HG03064 (cell line): ENCODE results near the gene SOX10.

Experiments
- ATAC-seq: cut with Tn5 transposase; IDR thresholded peaks from one replicate; pipeline ENCODE4 v1.9.1; 2021; ENCODE audit warnings: low read depth; ENCODE audit not compliant: unreplicated experiment

SOX10 gene

DNA sequence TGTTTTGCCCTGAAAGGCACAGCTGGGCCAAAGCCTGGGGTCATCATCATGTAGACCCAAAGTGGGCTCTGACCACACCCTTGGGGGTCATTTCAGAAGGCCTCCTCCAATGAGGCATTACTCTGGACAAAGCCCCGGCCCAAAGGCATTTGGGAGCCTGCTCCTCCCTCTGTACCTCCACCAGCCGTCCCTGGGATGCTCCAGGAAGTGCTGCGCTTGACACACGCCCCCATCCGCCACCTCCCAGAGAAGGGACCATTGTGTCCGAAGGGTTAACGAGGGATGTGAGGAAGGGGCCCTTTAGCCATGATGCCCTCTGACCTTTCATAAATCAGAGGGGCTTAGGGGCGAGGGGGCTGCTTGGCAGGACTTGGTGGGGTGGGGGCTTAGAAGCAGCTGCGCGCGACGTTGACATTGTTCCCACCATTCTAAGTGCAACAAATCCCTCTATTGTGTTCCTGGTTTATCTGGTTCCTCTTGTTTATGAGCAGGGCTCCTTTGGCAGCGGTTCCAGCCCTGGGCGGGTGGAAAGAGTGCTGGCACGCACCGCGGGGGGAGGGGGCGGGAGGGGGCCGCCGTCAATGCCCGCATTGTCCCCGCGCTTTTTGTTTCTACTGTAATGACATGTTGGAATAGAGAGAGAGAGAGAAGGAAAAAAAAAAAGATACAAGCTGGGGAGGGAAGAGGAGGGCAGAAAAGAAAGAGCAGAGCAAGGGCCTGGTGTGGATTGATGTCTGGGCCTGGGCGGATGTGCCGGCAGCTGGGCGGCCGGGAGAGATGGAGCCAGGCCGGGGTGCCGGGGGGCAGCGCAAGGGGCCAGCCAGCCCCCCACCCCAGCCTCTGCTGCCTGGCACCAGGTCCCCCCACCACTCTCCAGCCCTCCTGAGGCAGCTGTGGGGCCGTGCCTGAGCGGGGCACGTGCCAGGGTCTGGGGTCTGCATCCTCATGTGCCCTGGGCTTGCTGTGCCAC is 32.1 kb upstream of the SOX10 start:
- ATAC-seq = no peak

DNA sequence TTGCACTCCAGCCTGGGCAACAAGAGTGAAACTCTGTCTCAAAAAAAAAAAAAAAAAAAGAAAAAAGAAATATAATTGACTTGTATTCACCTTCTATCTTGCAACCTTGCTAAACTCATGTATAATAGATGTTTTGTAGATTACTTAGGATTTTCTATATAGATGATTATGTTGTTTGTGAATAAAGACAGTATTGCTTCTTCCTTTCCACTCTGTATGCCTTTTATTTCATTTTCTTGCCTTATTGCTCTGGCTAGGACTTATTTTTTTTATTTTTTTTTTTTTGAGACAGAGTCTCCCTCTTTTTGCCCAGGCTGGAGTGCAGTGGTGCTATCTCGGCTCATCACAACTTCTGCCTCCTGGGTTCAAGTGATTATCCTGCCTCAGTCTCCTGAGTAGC is 29.7 kb upstream of the SOX10 start:
- no peak for ATAC-seq

DNA sequence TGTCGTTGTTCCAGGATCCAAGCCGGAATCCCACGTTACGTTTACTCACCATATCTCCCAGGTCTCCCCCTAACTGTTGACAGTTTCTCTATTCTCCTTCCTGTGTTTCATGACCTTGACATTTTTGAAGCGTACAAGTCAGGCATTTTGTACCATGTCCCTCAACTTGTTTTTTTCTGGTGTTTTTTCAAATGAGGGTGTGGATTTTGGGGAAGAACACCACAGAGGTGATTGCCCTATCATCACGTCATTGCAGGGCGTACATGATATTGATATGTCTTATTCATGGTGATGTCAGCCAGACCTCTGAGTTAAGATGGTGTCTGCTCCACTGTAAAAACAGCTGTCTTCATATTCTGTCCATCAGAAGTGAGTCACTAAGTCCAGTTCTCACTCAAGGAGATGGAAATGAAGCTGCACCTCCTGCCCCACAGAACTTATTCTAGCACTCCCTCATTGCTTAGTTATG is 28.3 kb upstream of the SOX10 start:
- no peak for ATAC-seq

DNA sequence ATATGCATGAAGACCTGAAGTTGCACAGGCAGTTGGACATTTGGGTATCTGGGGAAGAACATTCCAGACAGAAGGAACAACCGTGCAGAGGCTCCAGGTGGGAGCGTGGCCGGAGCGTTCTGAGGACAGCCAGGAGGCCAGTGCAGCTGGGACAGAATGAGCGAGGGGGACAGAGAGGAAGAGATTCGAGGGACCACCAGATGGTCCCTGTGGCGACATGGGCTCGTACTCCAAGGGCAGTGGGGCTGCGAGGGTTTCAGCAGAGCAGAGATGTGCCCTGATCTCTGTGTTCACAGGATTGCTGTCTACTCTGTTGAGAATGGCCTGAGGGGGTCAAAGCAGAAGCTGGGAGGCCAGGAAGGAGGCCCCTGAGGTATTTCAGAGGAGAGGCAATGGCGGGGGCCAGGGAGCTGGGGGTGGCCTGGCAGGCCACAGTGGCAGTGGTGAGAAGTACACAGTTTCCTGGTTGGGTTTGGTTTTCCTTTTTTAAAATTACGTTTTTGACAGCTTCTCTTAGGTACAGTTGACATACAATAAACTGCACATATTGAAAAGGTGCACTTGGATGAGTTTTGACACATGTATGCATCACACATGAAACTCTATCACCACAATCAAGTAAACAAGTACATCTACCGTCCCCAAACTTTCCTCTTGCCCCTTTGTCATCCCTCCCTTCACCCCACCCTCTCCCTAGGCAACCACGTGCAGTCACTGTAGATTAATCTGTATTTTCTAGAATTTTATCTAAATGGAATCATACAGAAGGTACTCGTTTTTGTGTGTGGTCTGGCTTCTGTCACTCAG is 24.8 kb upstream of the SOX10 start:
- no peak for ATAC-seq

DNA sequence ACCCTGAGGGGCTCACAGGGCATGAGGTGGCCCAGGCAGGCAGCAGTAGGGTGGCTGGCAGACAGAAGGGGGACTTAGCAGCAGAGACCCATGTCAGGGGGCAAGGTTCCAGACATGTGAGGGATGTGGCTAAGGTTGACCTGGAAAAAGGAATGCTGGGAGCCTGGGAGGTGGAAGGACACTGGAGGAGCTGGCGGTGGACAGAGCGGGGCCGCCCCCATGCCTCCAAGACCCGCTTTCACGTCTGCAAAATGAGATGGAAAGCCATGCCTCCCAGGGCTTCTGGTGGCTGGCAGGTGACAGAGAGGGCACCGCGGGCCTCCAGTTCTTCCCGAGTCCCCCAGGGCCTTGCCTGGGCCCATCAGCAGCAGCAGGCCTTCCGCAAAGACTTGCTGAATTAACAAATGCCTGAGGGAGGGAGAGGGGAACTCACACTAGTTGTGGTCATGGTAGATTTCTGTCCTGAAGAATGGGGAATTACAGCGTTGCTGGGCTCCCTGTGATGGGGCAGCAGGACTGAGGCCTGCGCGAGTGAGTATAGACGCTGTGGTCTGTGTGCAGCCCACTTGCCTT is 23.1 kb upstream of the SOX10 start:
- no peak for ATAC-seq

DNA sequence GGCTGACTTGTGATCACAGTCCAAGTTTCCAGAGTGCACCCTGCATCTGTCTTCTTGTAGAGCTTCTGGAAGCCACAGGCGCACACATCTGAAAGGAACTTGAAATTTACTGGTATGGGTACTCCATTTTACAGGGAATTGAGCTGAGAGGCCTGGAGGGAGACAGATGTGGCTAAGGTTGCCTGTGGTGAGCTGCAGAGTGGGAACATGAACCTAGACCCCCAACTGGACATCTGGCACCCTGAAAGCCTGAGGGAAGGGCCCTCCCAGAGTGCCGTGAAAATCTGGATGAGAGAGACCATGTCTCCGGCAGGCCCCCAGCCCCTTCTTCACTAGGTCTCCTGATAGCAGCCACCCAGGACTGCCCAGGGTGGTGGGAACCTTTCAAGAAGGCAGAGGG is 22.6 kb upstream of the SOX10 start:
- no peak for ATAC-seq

DNA sequence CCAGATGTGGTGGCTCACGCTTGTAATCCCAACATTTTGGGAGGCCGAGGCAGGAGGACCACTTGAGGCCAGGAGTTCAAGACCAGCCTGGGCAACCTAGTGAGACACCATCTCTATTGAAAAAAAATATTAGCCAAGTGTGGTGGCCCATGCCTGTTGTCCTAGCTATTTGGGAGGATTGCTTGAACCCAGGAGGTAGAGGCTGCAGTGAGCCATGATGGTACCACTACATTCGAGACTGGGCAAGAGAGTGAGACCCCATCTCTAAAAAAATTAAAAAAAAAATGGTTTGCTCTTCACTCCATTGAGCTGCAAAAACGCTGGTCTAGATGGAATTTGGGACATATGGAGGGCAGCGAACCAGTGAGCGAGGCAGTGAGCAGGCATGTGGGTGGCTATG is 21.6 kb upstream of the SOX10 start:
- no peak for ATAC-seq

DNA sequence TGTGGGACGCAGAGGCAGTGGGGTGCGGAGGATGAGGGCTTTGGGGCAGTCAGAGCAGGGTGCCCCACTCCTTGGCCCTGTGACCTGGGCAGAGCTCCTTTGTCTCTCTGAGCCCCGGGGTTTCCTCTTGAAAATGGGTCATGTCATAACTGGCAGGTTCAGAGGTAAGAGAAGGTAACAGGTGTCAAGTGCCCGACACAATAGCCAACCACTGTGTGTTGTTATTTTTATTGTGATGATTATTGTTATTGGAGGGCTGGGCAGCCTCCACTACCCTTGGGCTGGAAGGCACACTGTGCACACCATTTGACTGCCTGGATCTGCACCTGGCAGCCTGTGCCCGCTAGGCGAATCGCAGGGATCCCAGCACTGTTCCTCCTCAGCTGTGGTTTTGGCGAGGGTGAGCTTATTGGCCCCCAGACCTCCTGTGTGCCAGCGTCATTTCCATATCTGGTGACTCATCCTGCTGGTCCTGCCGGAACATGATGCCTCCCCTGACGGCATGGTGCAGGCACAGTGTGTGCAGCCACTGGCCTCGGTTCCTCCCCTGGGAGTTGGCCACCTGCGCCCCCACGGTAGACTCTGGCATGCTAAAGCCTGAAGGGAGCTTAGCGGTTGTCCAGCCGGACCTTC is 15.4 kb upstream of the SOX10 start:
- no peak for ATAC-seq

DNA sequence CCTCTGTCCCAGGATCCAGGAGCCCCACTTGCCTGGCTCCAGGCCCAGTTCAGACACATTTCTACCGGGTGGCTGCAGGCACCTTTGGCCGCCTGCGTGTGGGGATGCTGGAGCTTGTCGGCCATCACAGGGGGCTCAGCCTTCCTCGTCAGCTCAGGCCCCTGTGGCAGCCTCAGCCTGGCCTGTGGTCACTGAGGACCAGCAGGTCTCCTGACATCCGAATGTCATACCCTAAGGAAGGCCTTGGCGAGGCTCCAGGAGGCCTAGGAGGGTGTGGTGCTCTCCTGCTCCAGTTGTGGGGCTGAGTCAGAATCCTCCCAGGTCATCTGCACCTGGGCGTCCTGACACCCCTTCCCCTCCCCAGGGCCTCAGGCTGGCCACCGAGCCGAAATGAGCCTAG is 14.9 kb upstream of the SOX10 start:
- no peak for ATAC-seq

DNA sequence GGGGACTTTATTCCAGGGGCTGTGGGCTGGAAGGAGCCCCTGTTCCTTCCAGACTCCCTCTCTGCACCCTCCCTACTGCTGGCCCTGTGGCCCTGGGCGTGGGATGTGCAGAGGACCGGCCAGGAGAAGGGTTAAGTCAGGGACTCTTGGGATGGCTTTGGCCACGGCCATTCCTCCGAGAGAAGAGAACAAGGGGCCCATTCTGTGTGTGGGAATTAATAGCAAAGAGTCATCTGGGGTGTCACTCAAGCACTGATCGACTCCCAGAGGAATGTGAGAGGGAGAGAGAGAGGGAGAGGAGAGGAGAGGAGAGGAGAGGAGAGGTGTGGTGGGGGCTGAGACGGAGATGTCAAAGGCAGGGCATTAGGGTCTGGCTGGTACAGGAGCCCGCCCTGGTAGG is 14.2 kb upstream of the SOX10 start:
- ATAC-seq = no peak

DNA sequence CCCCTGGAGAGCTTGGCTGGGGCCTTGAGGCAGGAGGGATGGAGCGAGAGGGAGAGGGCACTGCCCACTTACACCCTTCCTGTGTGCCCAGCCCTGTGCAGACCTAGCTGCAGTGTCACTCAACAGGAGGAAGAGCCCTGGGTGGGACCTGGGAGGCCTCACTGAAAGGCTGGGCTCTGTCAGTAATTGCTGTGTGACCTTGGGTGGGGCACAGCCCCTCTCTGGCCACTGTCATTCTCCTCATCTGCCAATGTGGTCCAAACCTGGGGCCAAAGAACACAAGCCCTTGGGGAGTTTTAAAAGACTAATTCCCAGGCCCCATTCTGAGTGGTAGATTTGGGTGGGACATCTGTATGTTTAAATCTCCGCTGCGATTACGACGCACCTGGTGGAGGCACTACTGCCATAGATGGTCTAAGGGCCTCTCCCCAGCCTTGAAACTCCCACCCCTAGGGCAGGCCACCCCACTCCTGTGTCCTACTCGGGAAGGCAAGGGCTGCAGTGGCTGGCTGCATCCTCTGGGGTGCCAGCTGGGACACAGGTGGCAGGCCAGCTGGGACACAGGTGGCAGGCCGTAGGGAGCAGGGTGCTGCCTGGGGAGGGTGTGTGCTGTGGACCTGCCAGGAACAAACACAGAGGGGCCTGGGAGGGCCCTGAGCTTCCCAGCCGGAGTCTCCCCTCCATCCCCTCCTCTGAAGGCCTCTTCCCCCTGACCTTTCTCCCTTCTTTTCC is 12.3 kb upstream of the SOX10 start:
- ATAC-seq = no peak

DNA sequence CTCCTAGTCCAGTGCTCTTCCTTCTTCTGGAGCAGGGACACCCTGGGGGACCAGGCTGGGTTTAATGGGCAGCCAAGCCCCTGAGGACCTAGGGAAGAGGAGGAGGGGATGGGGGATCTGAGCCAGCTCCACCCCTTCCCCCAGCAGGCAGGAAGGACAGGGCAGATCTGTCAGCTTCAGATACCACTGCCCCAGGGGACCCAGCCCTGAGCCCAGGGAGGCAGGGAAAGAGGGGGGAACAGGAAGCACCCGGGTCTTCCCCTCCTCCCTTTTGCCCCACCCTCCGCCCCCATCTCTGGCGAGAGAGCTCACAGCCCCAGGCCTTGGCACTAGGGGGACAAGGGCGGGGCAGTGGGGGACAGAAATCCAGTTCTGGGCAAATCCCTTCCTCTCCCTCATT is 11.7 kb upstream of the SOX10 start:
- no peak for ATAC-seq

DNA sequence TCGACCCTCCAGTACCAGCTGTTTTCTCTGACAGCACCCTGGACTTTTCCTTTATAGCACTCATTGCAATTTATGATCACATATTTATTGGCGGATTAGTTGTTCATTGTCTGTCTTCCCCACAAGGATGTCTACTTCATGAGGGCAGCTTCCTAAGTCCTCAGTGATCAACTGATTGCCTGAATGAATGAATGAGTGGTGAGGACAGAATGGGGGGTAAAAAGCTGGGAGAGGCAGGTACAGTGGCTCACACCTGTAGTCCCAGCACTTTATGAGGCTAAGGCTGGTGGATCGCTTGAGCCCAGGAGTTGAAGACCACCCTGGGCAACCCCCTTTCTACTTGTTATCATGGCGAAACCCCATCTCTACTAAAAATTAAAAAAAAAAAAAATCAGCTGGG is 11.1 kb upstream of the SOX10 start:
- no peak for ATAC-seq

DNA sequence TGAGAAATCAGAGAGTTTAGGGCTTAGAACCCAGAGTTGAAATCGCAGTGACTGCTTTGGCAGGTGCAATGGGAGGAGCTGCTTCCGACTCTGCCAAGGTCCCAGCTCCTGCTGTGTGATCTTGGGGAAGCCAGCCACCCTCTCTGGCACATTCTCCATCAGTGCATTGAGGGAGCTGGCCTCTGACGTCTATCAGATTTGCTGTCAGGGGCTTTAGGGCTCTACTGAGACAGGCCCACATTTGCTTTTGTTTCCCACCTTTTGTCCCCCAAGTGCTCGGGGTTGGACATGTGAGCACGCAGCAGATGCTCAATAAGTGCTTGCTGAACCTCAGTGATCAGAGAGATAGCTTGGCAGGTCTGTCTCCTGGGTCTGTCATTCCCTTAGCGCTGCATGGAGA is 10.6 kb upstream of the SOX10 start:
- ATAC-seq = no peak

DNA sequence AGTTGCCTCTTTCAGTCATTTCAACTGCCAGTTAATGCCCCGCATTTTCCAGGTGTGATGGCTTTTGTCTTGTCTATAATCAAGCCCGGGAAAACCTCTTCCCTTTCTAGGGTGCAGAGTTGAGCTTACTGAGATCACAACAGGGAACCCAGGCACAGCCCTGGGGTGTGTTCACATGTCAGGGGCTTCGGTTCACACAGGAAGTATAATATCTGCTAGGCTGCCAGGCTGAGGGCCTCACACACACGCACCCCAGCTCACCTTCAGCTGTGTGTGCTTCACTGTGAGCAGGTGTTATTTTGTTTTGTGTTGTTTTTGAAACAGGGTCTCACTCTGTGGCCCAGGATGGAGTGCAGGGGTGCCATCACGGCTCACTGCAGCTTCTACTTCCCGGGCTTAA is 9.7 kb upstream of the SOX10 start:
- no peak for ATAC-seq

DNA sequence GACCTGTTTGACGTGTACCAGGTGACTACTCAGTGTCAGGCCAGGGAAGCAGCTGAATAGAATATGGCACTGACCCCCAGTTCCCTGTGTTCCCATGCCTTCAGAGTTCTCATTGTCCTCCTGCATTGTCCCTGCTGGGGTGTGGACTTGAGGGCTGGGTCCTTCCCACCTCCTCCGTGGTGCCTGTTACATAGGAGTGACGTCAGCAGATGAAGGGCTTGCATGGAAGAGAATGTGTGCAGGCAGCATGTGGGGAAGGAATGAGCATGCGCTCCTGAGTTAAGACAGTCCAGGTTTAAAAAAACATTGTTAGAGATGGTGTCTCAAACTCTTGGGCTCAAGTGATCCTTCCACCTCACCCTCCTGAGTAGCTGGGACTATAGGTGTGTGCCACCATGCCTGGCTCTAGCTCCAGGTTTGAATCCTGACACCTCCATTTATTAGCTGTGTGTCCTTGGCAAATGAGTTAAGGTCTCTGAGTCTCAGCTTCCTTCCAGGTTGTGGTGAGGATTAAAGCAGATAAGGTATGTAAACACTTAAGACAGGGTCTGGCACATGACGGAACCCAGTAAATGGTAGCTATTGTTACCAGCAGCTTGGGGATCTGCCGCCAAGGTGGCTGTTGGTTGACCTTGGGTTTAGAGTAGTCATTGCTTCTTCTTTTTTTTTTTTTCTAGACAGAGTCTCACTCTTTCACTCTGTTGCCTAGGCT is 7.5 kb upstream of the SOX10 start:
- no peak for ATAC-seq

DNA sequence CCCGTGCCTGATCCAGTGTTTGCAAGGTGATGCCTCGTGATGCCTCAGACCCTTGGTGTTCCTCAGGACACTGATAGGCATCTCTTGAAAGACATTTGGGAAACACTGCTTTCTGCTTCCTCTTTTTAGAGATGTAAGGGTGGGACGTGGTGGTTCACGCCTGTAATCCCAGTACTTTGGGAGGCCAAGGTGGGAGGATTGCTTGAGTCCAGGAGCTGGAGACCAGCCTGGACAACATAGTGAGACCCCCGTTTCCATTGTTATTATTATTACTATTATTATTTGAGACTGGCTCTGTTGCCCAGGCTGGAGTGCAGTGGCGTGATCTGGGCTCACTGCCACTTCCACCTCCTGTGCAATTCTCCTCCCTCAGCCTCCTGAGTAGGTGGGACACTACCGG is 6.5 kb upstream of the SOX10 start:
- ATAC-seq = no peak

DNA sequence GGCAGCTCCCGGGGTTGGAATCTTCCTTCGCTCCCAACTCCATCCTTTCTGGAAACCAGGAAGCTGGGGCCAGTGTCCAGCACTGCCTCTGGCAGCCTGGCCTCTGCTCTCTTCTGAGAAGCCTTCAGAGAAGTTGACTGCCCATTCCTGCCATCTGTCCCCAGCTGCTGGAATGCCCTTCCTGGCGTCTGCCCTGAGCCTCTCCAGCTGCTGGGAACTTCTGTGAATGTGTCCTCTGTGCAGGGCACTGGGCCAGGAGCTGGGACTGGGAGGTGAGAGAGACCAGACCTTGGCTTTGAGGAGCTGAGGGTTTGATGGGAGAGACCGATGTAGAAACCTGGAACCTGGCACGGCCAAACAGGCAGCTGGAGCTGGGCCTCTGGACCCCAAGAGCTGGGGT is 5.9 kb upstream of the SOX10 start:
- no peak for ATAC-seq

DNA sequence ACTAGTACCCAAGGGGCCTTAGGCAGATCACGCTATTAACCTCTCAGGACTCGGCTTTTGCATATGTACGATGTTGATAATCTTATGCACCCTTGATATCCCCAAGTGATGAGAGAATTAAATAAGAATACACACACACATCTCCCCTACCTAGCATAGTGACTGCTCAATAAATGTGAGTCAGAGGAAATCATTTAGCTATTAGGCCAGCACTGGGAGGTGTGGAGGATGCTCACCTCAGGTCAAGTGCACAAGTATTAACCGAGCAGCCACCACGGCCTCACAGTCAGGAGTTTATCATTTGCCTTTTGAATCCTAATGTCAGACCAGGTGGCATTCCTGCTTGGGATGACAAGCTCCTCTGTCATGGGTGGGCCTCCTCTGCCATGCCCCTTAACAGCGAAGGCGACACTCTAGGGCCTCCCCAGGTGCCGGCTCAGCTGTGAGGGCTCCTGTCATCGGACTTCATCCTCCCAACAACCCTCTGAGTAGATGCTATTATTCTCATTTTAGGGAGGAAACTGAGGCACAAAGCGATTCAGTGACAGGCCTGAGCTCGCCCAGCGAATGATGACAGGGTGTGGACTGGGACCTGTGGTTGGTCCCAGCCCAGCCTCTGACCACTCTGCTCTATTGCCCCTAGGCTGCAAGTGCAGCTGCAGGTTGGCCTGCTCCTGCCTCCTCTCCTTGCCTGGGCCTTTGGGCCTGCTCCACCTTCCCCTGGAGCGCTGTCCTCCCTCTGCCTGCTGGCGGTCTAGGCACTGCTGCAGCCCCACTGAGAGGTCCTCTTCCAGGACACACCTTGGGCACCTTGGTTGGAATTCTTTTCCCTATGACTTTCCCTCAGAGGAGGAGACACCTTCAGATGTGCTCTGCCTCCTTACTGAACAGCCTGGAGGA is 5.0 kb upstream of the SOX10 start:
- no peak for ATAC-seq
